MM.1S (cell line): ENCODE data around the gene NRXN3.

Source experiments
- DNase-seq: peaks from one replicate; pipeline ENCODE4 v3.0.0-alpha.2; 2015
- H2AFZ ChIP-seq: fragments of 300-600 bp; sonication (generic); 2 replicates; pipeline ENCODE4 v1.6.0; 2016; ENCODE audit warnings: antibody characterized with exemption, low read length
- H3F3A ChIP-seq: fragments of 300-600 bp; sonication (generic); 2 replicates; pipeline ENCODE4 v1.6.1; 2016; ENCODE audit warnings: mild to moderate bottlenecking, antibody characterized with exemption, low read length, moderate library complexity, mixed read lengths; ENCODE audit not compliant: insufficient read depth
- H3K27ac ChIP-seq: fragments of 300-600 bp; sonication (generic); 2 replicates; pipeline ENCODE4 v1.5.1; 2016; ENCODE audit warnings: mild to moderate bottlenecking, low read length
- H3K27me3 ChIP-seq: fragments of 300-600 bp; sonication (generic); replicated peaks from 2 replicates; pipeline ENCODE4 v1.6.0; 2016; ENCODE audit warnings: low read length; ENCODE audit not compliant: insufficient read depth
- H3K36me3 ChIP-seq: fragments of 300-600 bp; sonication (generic); replicated peaks from 2 replicates; pipeline ENCODE4 v1.6.1; 2016; ENCODE audit warnings: mild to moderate bottlenecking, low read length, mixed read lengths; ENCODE audit not compliant: insufficient read depth
- H3K4me1 ChIP-seq: fragments of 300-600 bp; sonication (generic); 2 replicates; pipeline ENCODE4 v1.6.1; 2016; ENCODE audit warnings: low read length, mixed read lengths
- H3K4me2 ChIP-seq: fragments of 300-600 bp; sonication (generic); 2 replicates; pipeline ENCODE4 v1.6.0; 2016; ENCODE audit warnings: low read depth, low read length
- H3K4me3 ChIP-seq: fragments of 300-600 bp; sonication (generic); 2 replicates; pipeline ENCODE4 v1.5.1; 2016; ENCODE audit warnings: low read length, mixed read lengths
- H3K79me2 ChIP-seq: fragments of 300-600 bp; sonication (generic); 2 replicates; pipeline ENCODE4 v1.6.1; 2016; ENCODE audit warnings: mixed run types, low read length, mixed read lengths
- H3K9ac ChIP-seq: fragments of 300-600 bp; sonication (generic); 2 replicates; pipeline ENCODE4 v1.6.1; 2016; ENCODE audit warnings: low read length, mixed read lengths
- H3K9me2 ChIP-seq: fragments of 300-600 bp; sonication (generic); replicated peaks from 2 replicates; pipeline ENCODE4 v1.6.1; 2016; ENCODE audit warnings: mild to moderate bottlenecking, low read length, mixed read lengths; ENCODE audit not compliant: insufficient read depth
- H3K9me3 ChIP-seq: fragments of 300-600 bp; sonication (generic); replicated peaks from 2 replicates; pipeline ENCODE4 v1.6.1; 2016; ENCODE audit warnings: mild to moderate bottlenecking, low read length, mixed read lengths; ENCODE audit not compliant: insufficient read depth
- H4K20me1 ChIP-seq: fragments of 300-600 bp; sonication (generic); 2 replicates; pipeline ENCODE4 v1.6.1; 2016; ENCODE audit warnings: mild to moderate bottlenecking, low read length, moderate library complexity, mixed read lengths; ENCODE audit not compliant: insufficient read depth
- CTCF ChIP-seq: fragments of 300-600 bp; sonication (generic); IDR thresholded peaks from 2 replicates; pipeline ENCODE4 v1.5.1; 2016; ENCODE audit warnings: antibody characterized with exemption, low read length, mixed read lengths
- EZH2 ChIP-seq: fragments of 300-600 bp; sonication (generic); optimal IDR thresholded peaks from 2 replicates; pipeline ENCODE3; 2017; ENCODE audit warnings: low read depth, mild to moderate bottlenecking, antibody characterized with exemption, low read length, mixed read lengths
- EZH2phosphoT487 ChIP-seq: fragments of 300-600 bp; sonication (generic); IDR thresholded peaks from 2 replicates; pipeline ENCODE4 v1.6.1; 2018; ENCODE audit warnings: antibody characterized with exemption, low read length

The NRXN3 gene

DNA sequence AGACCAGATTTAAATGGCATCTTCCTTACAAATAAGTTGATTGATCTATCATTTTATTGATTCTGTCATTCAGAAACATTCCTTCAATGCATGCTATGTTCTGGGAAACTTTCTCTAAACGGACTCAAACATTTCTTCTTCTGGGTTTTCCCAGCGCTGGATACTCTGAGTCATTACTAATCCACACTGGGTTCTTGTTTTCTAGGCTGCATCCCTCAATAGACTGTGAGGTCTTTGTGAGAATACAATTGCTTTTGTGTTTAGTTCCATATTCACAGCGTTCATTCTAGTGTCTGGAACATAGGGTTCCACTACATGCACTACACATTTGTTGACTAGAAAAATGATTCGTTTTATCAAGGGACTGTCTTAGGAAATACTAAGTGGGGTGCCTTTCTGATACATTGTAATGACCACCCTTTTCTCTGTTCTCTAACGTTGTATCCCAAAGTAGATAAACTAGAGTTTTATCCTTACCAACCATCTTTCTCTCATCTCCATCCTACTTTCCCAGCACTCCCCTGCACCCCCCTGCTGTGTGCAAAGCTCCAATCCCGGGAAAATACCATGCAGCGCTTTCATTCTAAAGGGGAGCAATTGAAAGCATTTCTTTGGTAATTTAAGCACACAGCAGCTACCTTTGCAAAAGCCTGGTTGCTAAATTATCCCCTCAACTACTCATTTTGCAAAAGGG, 1162.5 kb downstream of the NRXN3 start:
- Histone ChIP-seq H3K4me2 (no peak overlapping the region), H3K9me3 (no peaks in the 10 kb centered on the region), H3K9me2 (no peaks in the 10 kb centered on the region), H3K27me3 (no peaks in the 10 kb centered on the region), H4K20me1 (no peaks in the 10 kb centered on the region), H2AFZ (no peak overlapping the region), H3K4me1 (no peaks in the 10 kb centered on the region), H3K4me3 (no peak overlapping the region), H3K36me3 (no peaks in the 10 kb centered on the region), H3K9ac (no peak overlapping the region), H3K79me2 (no peaks in the 10 kb centered on the region), H3K27ac (no peak overlapping the region), H3F3A (no peaks in the 10 kb centered on the region)
- no peak for TF ChIP-seq EZH2phosphoT487
- no peak for TF ChIP-seq EZH2
- TF ChIP-seq CTCF, result no peak
- DNase-seq, result no peak

GRCh38 chr14:79333198-79333546, 1163.0 kb downstream of the NRXN3 start:
- TF ChIP-seq EZH2 (no peak), CTCF (no peak), EZH2phosphoT487 (no peak)
- no peaks in the 10 kb centered on the region for H3K4me1 ChIP-seq
- H3K27ac ChIP-seq, result no peak overlapping the region
- H3K79me2 ChIP-seq, result no peaks in the 10 kb centered on the region
- no peaks in the 10 kb centered on the region for H3K9me2 ChIP-seq
- H3K9ac ChIP-seq, result no peak overlapping the region
- H3K4me3 ChIP-seq, result no peak overlapping the region
- H3F3A ChIP-seq, result no peaks in the 10 kb centered on the region
- no peaks in the 10 kb centered on the region for H3K36me3 ChIP-seq
- no peak for DNase-seq
- no peak overlapping the region for H3K4me2 ChIP-seq
- H3K27me3 ChIP-seq, result no peaks in the 10 kb centered on the region
- no peaks in the 10 kb centered on the region for H3K9me3 ChIP-seq
- H2AFZ ChIP-seq, result no peak overlapping the region
- H4K20me1 ChIP-seq, result no peaks in the 10 kb centered on the region

GRCh38 chr14:79334272-79334671, 1164.1 kb downstream of the NRXN3 start:
- Histone ChIP-seq H3K9ac (no peak overlapping the region), H3K79me2 (no peaks in the 10 kb centered on the region), H3K27ac (no peak overlapping the region), H4K20me1 (no peaks in the 10 kb centered on the region), H3K4me2 (no peak overlapping the region), H3K4me3 (no peak overlapping the region), H3K9me3 (no peaks in the 10 kb centered on the region), H3K27me3 (no peaks in the 10 kb centered on the region), H3K9me2 (no peaks in the 10 kb centered on the region), H3K36me3 (no peaks in the 10 kb centered on the region), H3F3A (no peaks in the 10 kb centered on the region), H2AFZ (no peak overlapping the region), H3K4me1 (no peaks in the 10 kb centered on the region)
- no peak for TF ChIP-seq EZH2
- no peak for TF ChIP-seq CTCF
- no peak for TF ChIP-seq EZH2phosphoT487
- no peak for DNase-seq
